VCaP (cell line): ENCODE measurements around the gene ARHGDIG.
"Not testable (repeated sequence)": the region's sequence is repeated elsewhere in the genome, so short reads cannot be mapped to it uniquely, and the experiment has no call there.

ENCODE experiments used
- H3K27ac ChIP-seq: fragments of 450-650 bp; 2 replicates; pipeline ENCODE4 v1.5.1; 2017
- CTCF ChIP-seq: fragments of 450-650 bp; conservative IDR thresholded peaks from 2 replicates; pipeline ENCODE4 v1.5.1; 2017; ENCODE audit warnings: mild to moderate bottlenecking, moderate library complexity

The ARHGDIG gene

GRCh38 chr16:321532-321931, 41.1 kb downstream of the ARHGDIG start:
- H3K27ac ChIP-seq = no peak overlapping the region

GRCh38 chr16:322476-323143, 42.2 kb downstream of the ARHGDIG start:
- TF ChIP-seq CTCF = no peak
- H3K27ac ChIP-seq = no peak overlapping the region

More at GRCh38 chr16:321532-321931, 41.1 kb downstream of the ARHGDIG start:
- TF ChIP-seq CTCF = no peak

GRCh38 chr16:324201-324450, 43.7 kb downstream of the ARHGDIG start:
- TF ChIP-seq CTCF = no peak
- H3K27ac ChIP-seq = no peak overlapping the region

GRCh38 chr16:324451-325334, 44.3 kb downstream of the ARHGDIG start:
- TF ChIP-seq CTCF = no peak
- H3K27ac ChIP-seq = no peak overlapping the region

- no peak for TF ChIP-seq CTCF
- H3K27ac ChIP-seq = no peak overlapping the region
Observed at GRCh38 chr16:325375-326145, 45.2 kb downstream of the ARHGDIG start.

- no peak for TF ChIP-seq CTCF
- H3K27ac ChIP-seq = no peak overlapping the region
Observed at GRCh38 chr16:330741-331140, 50.4 kb downstream of the ARHGDIG start.

GRCh38 chr16:331181-331814, 50.9 kb downstream of the ARHGDIG start:
- not testable (repeated sequence) for H3K27ac ChIP-seq
